ENCODE results near the gene PRKN.

PRKN gene

DNA sequence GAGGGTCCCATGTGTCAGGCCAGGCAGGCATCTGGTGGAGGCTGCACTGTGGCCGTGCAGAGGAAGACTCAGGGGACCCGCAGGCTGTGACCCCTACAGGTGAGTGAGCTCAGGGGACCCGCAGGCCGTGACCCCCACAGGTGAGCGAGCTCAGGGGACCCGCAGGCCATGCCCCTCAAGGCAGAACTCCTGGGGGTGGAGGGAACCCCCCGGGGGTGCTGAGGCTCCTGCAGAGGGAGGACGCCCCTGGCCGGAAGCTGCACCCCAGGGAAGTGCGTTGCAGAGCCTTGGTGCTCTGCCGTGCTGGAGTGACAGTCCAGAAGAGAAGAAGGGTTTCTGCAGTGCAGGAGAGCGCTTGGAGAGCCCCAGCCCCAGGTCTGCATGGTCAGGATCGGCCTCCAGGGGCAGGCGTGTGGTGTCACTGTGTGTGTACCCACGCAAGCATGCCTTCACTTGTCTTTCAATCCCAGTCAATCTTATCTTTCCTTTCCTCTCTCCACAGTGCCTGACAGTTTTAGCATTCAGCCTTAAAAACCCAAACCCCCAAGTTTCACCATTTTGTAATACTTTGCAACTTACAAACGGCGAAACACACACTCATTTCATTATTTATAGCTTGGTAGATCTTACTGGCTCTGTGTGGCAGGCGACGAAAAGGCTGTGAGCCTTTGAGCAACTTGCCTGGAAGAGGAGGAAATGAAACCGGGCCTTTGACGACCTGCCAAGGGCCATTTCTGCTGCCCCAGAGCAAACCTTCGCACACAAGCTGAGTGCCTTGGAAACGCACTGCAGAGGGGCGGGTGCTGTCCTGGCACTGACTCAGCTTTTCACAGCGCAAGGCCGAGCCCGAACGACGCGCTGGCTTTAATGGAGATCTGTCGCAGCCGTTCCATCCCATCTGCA is 1352.3 kb downstream of the PRKN start:
- no peak overlapping the region for H3K14ac ChIP-seq (ENCODE audit: low read length in 2 of 2)
- peak overlapping the region in 1 of 2 experiments; percentile 44 for H3K4me3 ChIP-seq (ENCODE audit: insufficient read depth in 1 of 2, low read depth in 1 of 2, low read length in 2 of 2)
- DNase-seq: no peak
- no peak overlapping the region for H2BK12ac ChIP-seq (ENCODE audit: low read length in 2 of 2)
- H2AK5ac ChIP-seq (ENCODE audit: low read length, severe bottlenecking): no peak overlapping the region
- no peak overlapping the region for H3K23ac ChIP-seq (ENCODE audit: low read length in 2 of 2)
- no peaks in the 10 kb centered on the region for H3K36me3 ChIP-seq (ENCODE audit: control insufficient read depth in 1 of 2, insufficient read depth in 2 of 2, low read depth in 1 of 2, low read length in 2 of 2)
- H3K4me1 ChIP-seq (ENCODE audit: control insufficient read depth, insufficient read depth, low read depth, low read length): no peaks in the 10 kb centered on the region
- no peak overlapping the region for H2BK15ac ChIP-seq (ENCODE audit: low read depth, poor library complexity, severe bottlenecking)
- H2BK5ac ChIP-seq (ENCODE audit: low read depth, low read length, poor library complexity, severe bottlenecking): no peak overlapping the region
- H3K4ac ChIP-seq (ENCODE audit: low read depth in 1 of 2, low read length in 2 of 2): no peak overlapping the region
- no peak overlapping the region for H2AFZ ChIP-seq (ENCODE audit: low read depth, low read length)
- H3K4me2 ChIP-seq (ENCODE audit: low read length, poor library complexity, severe bottlenecking): no peak overlapping the region
- H3K9me3 ChIP-seq (ENCODE audit: control insufficient read depth, low read length): no peaks in the 10 kb centered on the region
- no peak overlapping the region for H4K8ac ChIP-seq (ENCODE audit: low read length)
- H3K9ac ChIP-seq (ENCODE audit: low read length): peak overlapping the region; percentile 41
- H3K79me1 ChIP-seq (replicated peaks; ENCODE audit: low read length, poor library complexity, severe bottlenecking): no peaks in the 10 kb centered on the region
- no peak overlapping the region for H2BK120ac ChIP-seq (ENCODE audit: low read depth, low read length)
- peaks cover 10 to 11% of the 10 kb centered on the region in 2 experiments for H3K27me3 ChIP-seq (ENCODE audit: control insufficient read depth in 1 of 2, insufficient read depth in 1 of 2, low read length in 2 of 2)
- H4K91ac ChIP-seq (ENCODE audit: low read length): no peak overlapping the region
- H3K18ac ChIP-seq (ENCODE audit: low read depth in 1 of 2, low read length in 2 of 2): no peak overlapping the region
- WGBS: 81% methylated on average over 32 of the region's 32 CpGs
- no peak overlapping the region for H3K27ac ChIP-seq (ENCODE audit: low read length, poor library complexity, severe bottlenecking)

DNA sequence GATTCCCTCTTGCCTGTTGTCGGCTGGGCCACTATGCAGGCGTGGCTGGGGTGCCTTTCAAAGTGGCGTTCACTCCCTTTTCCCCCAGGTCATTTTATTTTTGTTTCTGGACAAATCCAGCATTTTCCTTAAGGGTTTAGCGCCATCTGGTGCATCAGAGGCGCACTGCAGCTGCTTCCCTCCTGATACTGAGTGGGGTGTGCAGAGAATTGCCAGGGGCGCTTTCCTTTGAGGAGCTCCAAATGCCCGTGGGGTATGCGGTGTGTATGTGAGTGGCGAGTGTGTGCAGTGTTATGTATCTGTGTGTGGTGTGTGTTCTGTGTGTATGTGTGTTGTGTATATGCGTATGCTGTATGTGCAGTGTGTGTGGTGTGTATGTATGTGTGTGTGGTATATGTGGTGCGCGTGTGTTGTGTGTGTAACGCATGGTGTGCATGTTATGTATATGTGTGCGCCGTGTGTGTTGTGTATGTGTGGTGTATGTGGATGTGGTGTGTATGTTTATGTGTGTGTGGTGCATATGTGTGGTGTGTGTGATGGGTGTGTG is 1353.6 kb downstream of the PRKN start:
- H3K79me1 ChIP-seq (replicated peaks; ENCODE audit: low read length, poor library complexity, severe bottlenecking): no peaks in the 10 kb centered on the region
- DNase-seq: peak; percentile 59
- 36% methylated on average over 15 of the region's 15 CpGs for WGBS

DNA sequence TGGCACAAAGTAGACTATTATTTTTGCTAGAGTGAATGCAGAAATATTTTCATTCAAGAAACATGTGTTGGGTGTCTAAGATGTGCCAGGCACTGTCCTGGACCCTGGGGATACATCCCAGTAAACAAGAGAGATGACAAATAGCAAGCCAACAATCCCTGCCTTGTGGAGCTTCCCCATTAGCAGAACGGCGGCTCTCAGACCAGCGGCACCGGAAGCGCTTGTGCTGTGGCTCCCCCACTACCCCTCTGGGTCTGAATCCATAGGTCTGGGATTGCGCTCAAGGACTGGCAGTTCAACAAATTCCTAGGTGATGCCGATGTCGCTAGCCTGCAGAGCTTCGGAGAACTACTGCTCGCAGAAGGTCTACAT is 1355.2 kb downstream of the PRKN start:
- peaks cover 1% of the 10 kb centered on the region for H3K4me1 ChIP-seq (ENCODE audit: control insufficient read depth, insufficient read depth, low read depth, low read length)
- H2AFZ ChIP-seq (ENCODE audit: low read depth, low read length): no peak overlapping the region
- H3K79me1 ChIP-seq (replicated peaks; ENCODE audit: low read length, poor library complexity, severe bottlenecking): no peaks in the 10 kb centered on the region
- no peaks in the 10 kb centered on the region for H3K36me3 ChIP-seq (ENCODE audit: control insufficient read depth in 1 of 2, insufficient read depth in 2 of 2, low read depth in 1 of 2, low read length in 2 of 2)
- H2BK12ac ChIP-seq (ENCODE audit: low read length in 2 of 2): no peak overlapping the region
- H3K4me3 ChIP-seq (ENCODE audit: insufficient read depth in 1 of 2, low read depth in 1 of 2, low read length in 2 of 2): no peak overlapping the region
- no peak overlapping the region for H3K14ac ChIP-seq (ENCODE audit: low read length in 2 of 2)
- no peak overlapping the region for H2BK5ac ChIP-seq (ENCODE audit: low read depth, low read length, poor library complexity, severe bottlenecking)
- no peak overlapping the region for H2BK15ac ChIP-seq (ENCODE audit: low read depth, poor library complexity, severe bottlenecking)
- no peak overlapping the region for H3K18ac ChIP-seq (ENCODE audit: low read depth in 1 of 2, low read length in 2 of 2)
- WGBS: 96% methylated on average over 10 of the region's 10 CpGs
- no peak overlapping the region for H4K8ac ChIP-seq (ENCODE audit: low read length)
- no peak for DNase-seq
- no peak overlapping the region for H3K4me2 ChIP-seq (ENCODE audit: low read length, poor library complexity, severe bottlenecking)
- no peak overlapping the region for H4K91ac ChIP-seq (ENCODE audit: low read length)
- H2BK120ac ChIP-seq (ENCODE audit: low read depth, low read length): no peak overlapping the region
- no peaks in the 10 kb centered on the region for H3K9me3 ChIP-seq (ENCODE audit: control insufficient read depth, low read length)
- no peak overlapping the region for H3K27ac ChIP-seq (ENCODE audit: low read length, poor library complexity, severe bottlenecking)
- H3K9ac ChIP-seq (ENCODE audit: low read length): no peak overlapping the region
- no peak overlapping the region for H2AK5ac ChIP-seq (ENCODE audit: low read length, severe bottlenecking)
- no peak overlapping the region for H3K23ac ChIP-seq (ENCODE audit: low read length in 2 of 2)
- H3K27me3 ChIP-seq (ENCODE audit: control insufficient read depth in 1 of 2, insufficient read depth in 1 of 2, low read length in 2 of 2): peaks cover 0 to 6% of the 10 kb centered on the region in 2 experiments
- H3K4ac ChIP-seq (ENCODE audit: low read depth in 1 of 2, low read length in 2 of 2): no peak overlapping the region

More for the DNA sequence above, 1353.6 kb downstream of the PRKN start:
- H2BK12ac ChIP-seq (ENCODE audit: low read length in 2 of 2): peak overlapping the region in 1 of 2 experiments; percentile 11
- no peak overlapping the region for H3K18ac ChIP-seq (ENCODE audit: low read depth in 1 of 2, low read length in 2 of 2)
- H3K27me3 ChIP-seq (ENCODE audit: control insufficient read depth in 1 of 2, insufficient read depth in 1 of 2, low read length in 2 of 2): peaks cover 0 to 11% of the 10 kb centered on the region in 2 experiments
- no peak overlapping the region for H2BK5ac ChIP-seq (ENCODE audit: low read depth, low read length, poor library complexity, severe bottlenecking)
- no peak overlapping the region for H3K14ac ChIP-seq (ENCODE audit: low read length in 2 of 2)
- peak overlapping the region; percentile 31 for H4K8ac ChIP-seq (ENCODE audit: low read length)
- no peak overlapping the region for H3K4me3 ChIP-seq (ENCODE audit: insufficient read depth in 1 of 2, low read depth in 1 of 2, low read length in 2 of 2)
- no peak overlapping the region for H3K27ac ChIP-seq (ENCODE audit: low read length, poor library complexity, severe bottlenecking)
- no peaks in the 10 kb centered on the region for H3K36me3 ChIP-seq (ENCODE audit: control insufficient read depth in 1 of 2, insufficient read depth in 2 of 2, low read depth in 1 of 2, low read length in 2 of 2)
- H3K23ac ChIP-seq (ENCODE audit: low read length in 2 of 2): no peak overlapping the region
- peak overlapping the region; percentile 59 for H3K9ac ChIP-seq (ENCODE audit: low read length)
- H3K4ac ChIP-seq (ENCODE audit: low read depth in 1 of 2, low read length in 2 of 2): no peak overlapping the region
- peak overlapping the region; percentile 7 for H3K4me2 ChIP-seq (ENCODE audit: low read length, poor library complexity, severe bottlenecking)
- H2BK15ac ChIP-seq (ENCODE audit: low read depth, poor library complexity, severe bottlenecking): no peak overlapping the region
- H2BK120ac ChIP-seq (ENCODE audit: low read depth, low read length): no peak overlapping the region
- no peaks in the 10 kb centered on the region for H3K9me3 ChIP-seq (ENCODE audit: control insufficient read depth, low read length)
- H2AK5ac ChIP-seq (ENCODE audit: low read length, severe bottlenecking): no peak overlapping the region
- H3K4me1 ChIP-seq (ENCODE audit: control insufficient read depth, insufficient read depth, low read depth, low read length): peaks cover 1% of the 10 kb centered on the region
- no peak overlapping the region for H2AFZ ChIP-seq (ENCODE audit: low read depth, low read length)
- peak overlapping the region; percentile 47 for H4K91ac ChIP-seq (ENCODE audit: low read length)

DNA sequence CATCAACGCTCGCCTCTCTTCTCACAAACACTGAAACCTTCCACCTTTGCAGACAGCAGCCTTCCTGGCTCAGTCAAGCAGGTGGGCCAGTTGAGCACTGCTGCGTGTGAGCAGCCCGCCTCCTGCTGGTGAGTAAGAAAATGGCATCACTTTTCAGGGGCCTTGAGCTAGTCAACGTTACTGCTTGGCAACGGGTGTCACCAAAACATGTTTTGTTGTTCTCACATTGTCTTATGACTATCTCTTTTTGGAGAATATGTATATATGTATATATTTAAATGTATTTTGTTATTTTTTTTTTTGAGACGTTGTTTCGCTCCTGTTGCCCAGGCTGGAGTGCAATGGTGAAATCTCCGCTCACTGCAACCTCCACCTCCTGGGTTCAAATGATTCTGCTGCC is 1356.7 kb downstream of the PRKN start:
- no peaks in the 10 kb centered on the region for H3K9me3 ChIP-seq (ENCODE audit: control insufficient read depth, low read length)
- no peaks in the 10 kb centered on the region for H3K36me3 ChIP-seq (ENCODE audit: control insufficient read depth in 1 of 2, insufficient read depth in 2 of 2, low read depth in 1 of 2, low read length in 2 of 2)
- no peak overlapping the region for H3K23ac ChIP-seq (ENCODE audit: low read length in 2 of 2)
- H3K18ac ChIP-seq (ENCODE audit: low read depth in 1 of 2, low read length in 2 of 2): no peak overlapping the region
- peak; percentile 69 for DNase-seq
- H4K91ac ChIP-seq (ENCODE audit: low read length): no peak overlapping the region
- no peak overlapping the region for H2AFZ ChIP-seq (ENCODE audit: low read depth, low read length)
- H2BK12ac ChIP-seq (ENCODE audit: low read length in 2 of 2): no peak overlapping the region
- no peaks in the 10 kb centered on the region for H3K79me1 ChIP-seq (replicated peaks; ENCODE audit: low read length, poor library complexity, severe bottlenecking)
- H2BK120ac ChIP-seq (ENCODE audit: low read depth, low read length): no peak overlapping the region
- no peak overlapping the region for H3K4ac ChIP-seq (ENCODE audit: low read depth in 1 of 2, low read length in 2 of 2)
- no peak overlapping the region for H3K14ac ChIP-seq (ENCODE audit: low read length in 2 of 2)
- H3K27me3 ChIP-seq (ENCODE audit: control insufficient read depth in 1 of 2, insufficient read depth in 1 of 2, low read length in 2 of 2): peaks cover 0 to under 1% of the 10 kb centered on the region in 2 experiments
- H2AK5ac ChIP-seq (ENCODE audit: low read length, severe bottlenecking): no peak overlapping the region
- peak overlapping the region; percentile 75 for H3K9ac ChIP-seq (ENCODE audit: low read length)
- peaks cover 1% of the 10 kb centered on the region for H3K4me1 ChIP-seq (ENCODE audit: control insufficient read depth, insufficient read depth, low read depth, low read length)
- H3K4me2 ChIP-seq (ENCODE audit: low read length, poor library complexity, severe bottlenecking): no peak overlapping the region
- H4K8ac ChIP-seq (ENCODE audit: low read length): no peak overlapping the region
- no peak overlapping the region for H2BK5ac ChIP-seq (ENCODE audit: low read depth, low read length, poor library complexity, severe bottlenecking)
- 34% methylated on average over 7 of the region's 9 CpGs for WGBS
- H3K4me3 ChIP-seq (ENCODE audit: insufficient read depth in 1 of 2, low read depth in 1 of 2, low read length in 2 of 2): no peak overlapping the region
- no peak overlapping the region for H2BK15ac ChIP-seq (ENCODE audit: low read depth, poor library complexity, severe bottlenecking)
- H3K27ac ChIP-seq (ENCODE audit: low read length, poor library complexity, severe bottlenecking): no peak overlapping the region
